ENCODE results near the gene DPY19L2. TPM values are rescaled to one million over a fixed set of nuclear protein-coding genes. Genes with fewer than 3 reads are reported as not detected.
"Not testable (repeated sequence)": the region's sequence is repeated elsewhere in the genome, so short reads cannot be mapped to it uniquely, and the experiment has no call there.

The DPY19L2 gene
- total RNA-seq, 1 experiment from 2014 or later = 4.2 TPM

GRCh38 chr12:63583289-63583688, 85.0 kb downstream of the DPY19L2 start:
- H3K36me3 ChIP-seq (ENCODE audit: insufficient read depth, low read length, poor library complexity, severe bottlenecking); DNase-seq (ENCODE audit: low spot score); H3K4me1 ChIP-seq (ENCODE audit: insufficient read depth, low read length, poor library complexity, severe bottlenecking); H3K27me3 ChIP-seq (replicated peaks; ENCODE audit: insufficient read depth, low read depth, low read length, poor library complexity); H3K9me3 ChIP-seq (ENCODE audit: low read depth, low read length, poor library complexity, severe bottlenecking); POLR2A ChIA-PET (ENCODE audit: low non-redundant PET); H3K27ac ChIP-seq (ENCODE audit: low read depth, low read length, poor library complexity, severe bottlenecking); BruUV-seq (replicated peaks); H3K4me3 ChIP-seq (ENCODE audit: low read depth, low read length, poor library complexity, severe bottlenecking); CTCF ChIA-PET; intact Hi-C loops (cut with micrococcal nuclease; ENCODE audit: unreplicated experiment): not testable (repeated sequence)

- BruUV-seq (replicated peaks); H3K4me3 ChIP-seq (ENCODE audit: low read depth, low read length, poor library complexity, severe bottlenecking); H3K4me1 ChIP-seq (ENCODE audit: insufficient read depth, low read length, poor library complexity, severe bottlenecking); H3K9me3 ChIP-seq (ENCODE audit: low read depth, low read length, poor library complexity, severe bottlenecking); H3K36me3 ChIP-seq (ENCODE audit: insufficient read depth, low read length, poor library complexity, severe bottlenecking); DNase-seq (ENCODE audit: low spot score); POLR2A ChIA-PET (ENCODE audit: low non-redundant PET); H3K27ac ChIP-seq (ENCODE audit: low read depth, low read length, poor library complexity, severe bottlenecking); CTCF ChIA-PET; H3K27me3 ChIP-seq (replicated peaks; ENCODE audit: insufficient read depth, low read depth, low read length, poor library complexity); intact Hi-C loops (cut with micrococcal nuclease; ENCODE audit: unreplicated experiment): not testable (repeated sequence)
These were observed 90.7 kb downstream of the DPY19L2 start for GRCh38 chr12:63577631-63578030.

- H3K27me3 ChIP-seq (replicated peaks; ENCODE audit: insufficient read depth, low read depth, low read length, poor library complexity); CTCF ChIA-PET; intact Hi-C loops (cut with micrococcal nuclease; ENCODE audit: unreplicated experiment); H3K9me3 ChIP-seq (ENCODE audit: low read depth, low read length, poor library complexity, severe bottlenecking); H3K4me3 ChIP-seq (ENCODE audit: low read depth, low read length, poor library complexity, severe bottlenecking); H3K27ac ChIP-seq (ENCODE audit: low read depth, low read length, poor library complexity, severe bottlenecking); BruUV-seq (replicated peaks); POLR2A ChIA-PET (ENCODE audit: low non-redundant PET); H3K4me1 ChIP-seq (ENCODE audit: insufficient read depth, low read length, poor library complexity, severe bottlenecking); H3K36me3 ChIP-seq (ENCODE audit: insufficient read depth, low read length, poor library complexity, severe bottlenecking); DNase-seq (ENCODE audit: low spot score): not testable (repeated sequence)
These were observed 96.3 kb downstream of the DPY19L2 start for GRCh38 chr12:63572038-63572437.

- intact Hi-C loops (cut with micrococcal nuclease; ENCODE audit: unreplicated experiment); H3K9me3 ChIP-seq (ENCODE audit: low read depth, low read length, poor library complexity, severe bottlenecking); BruUV-seq (replicated peaks); H3K4me1 ChIP-seq (ENCODE audit: insufficient read depth, low read length, poor library complexity, severe bottlenecking); CTCF ChIA-PET; H3K27me3 ChIP-seq (replicated peaks; ENCODE audit: insufficient read depth, low read depth, low read length, poor library complexity); H3K4me3 ChIP-seq (ENCODE audit: low read depth, low read length, poor library complexity, severe bottlenecking); H3K27ac ChIP-seq (ENCODE audit: low read depth, low read length, poor library complexity, severe bottlenecking); H3K36me3 ChIP-seq (ENCODE audit: insufficient read depth, low read length, poor library complexity, severe bottlenecking); POLR2A ChIA-PET (ENCODE audit: low non-redundant PET); DNase-seq (ENCODE audit: low spot score): not testable (repeated sequence)
These were observed 109.8 kb downstream of the DPY19L2 start for GRCh38 chr12:63558445-63558844.

GRCh38 chr12:63551397-63551796, 116.9 kb downstream of the DPY19L2 start:
- H3K27me3 ChIP-seq (replicated peaks; ENCODE audit: insufficient read depth, low read depth, low read length, poor library complexity); BruUV-seq (replicated peaks); DNase-seq (ENCODE audit: low spot score); H3K4me3 ChIP-seq (ENCODE audit: low read depth, low read length, poor library complexity, severe bottlenecking); H3K4me1 ChIP-seq (ENCODE audit: insufficient read depth, low read length, poor library complexity, severe bottlenecking); H3K27ac ChIP-seq (ENCODE audit: low read depth, low read length, poor library complexity, severe bottlenecking); intact Hi-C loops (cut with micrococcal nuclease; ENCODE audit: unreplicated experiment); H3K9me3 ChIP-seq (ENCODE audit: low read depth, low read length, poor library complexity, severe bottlenecking); CTCF ChIA-PET; H3K36me3 ChIP-seq (ENCODE audit: insufficient read depth, low read length, poor library complexity, severe bottlenecking); POLR2A ChIA-PET (ENCODE audit: low non-redundant PET): not testable (repeated sequence)

- H3K4me3 ChIP-seq (ENCODE audit: low read depth, low read length, poor library complexity, severe bottlenecking); intact Hi-C loops (cut with micrococcal nuclease; ENCODE audit: unreplicated experiment); BruUV-seq (replicated peaks); H3K36me3 ChIP-seq (ENCODE audit: insufficient read depth, low read length, poor library complexity, severe bottlenecking); CTCF ChIA-PET; POLR2A ChIA-PET (ENCODE audit: low non-redundant PET); H3K4me1 ChIP-seq (ENCODE audit: insufficient read depth, low read length, poor library complexity, severe bottlenecking); H3K27ac ChIP-seq (ENCODE audit: low read depth, low read length, poor library complexity, severe bottlenecking); H3K9me3 ChIP-seq (ENCODE audit: low read depth, low read length, poor library complexity, severe bottlenecking); H3K27me3 ChIP-seq (replicated peaks; ENCODE audit: insufficient read depth, low read depth, low read length, poor library complexity); DNase-seq (ENCODE audit: low spot score): not testable (repeated sequence)
These were observed 119.3 kb downstream of the DPY19L2 start for GRCh38 chr12:63549034-63549433.

- H3K36me3 ChIP-seq (ENCODE audit: insufficient read depth, low read length, poor library complexity, severe bottlenecking); H3K4me3 ChIP-seq (ENCODE audit: low read depth, low read length, poor library complexity, severe bottlenecking); H3K27me3 ChIP-seq (replicated peaks; ENCODE audit: insufficient read depth, low read depth, low read length, poor library complexity); intact Hi-C loops (cut with micrococcal nuclease; ENCODE audit: unreplicated experiment); H3K4me1 ChIP-seq (ENCODE audit: insufficient read depth, low read length, poor library complexity, severe bottlenecking); POLR2A ChIA-PET (ENCODE audit: low non-redundant PET); CTCF ChIA-PET; H3K9me3 ChIP-seq (ENCODE audit: low read depth, low read length, poor library complexity, severe bottlenecking); DNase-seq (ENCODE audit: low spot score); H3K27ac ChIP-seq (ENCODE audit: low read depth, low read length, poor library complexity, severe bottlenecking); BruUV-seq (replicated peaks): not testable (repeated sequence)
These were observed 122.9 kb downstream of the DPY19L2 start for GRCh38 chr12:63545298-63545916.

- H3K36me3 ChIP-seq (ENCODE audit: insufficient read depth, low read length, poor library complexity, severe bottlenecking); BruUV-seq (replicated peaks); POLR2A ChIA-PET (ENCODE audit: low non-redundant PET); intact Hi-C loops (cut with micrococcal nuclease; ENCODE audit: unreplicated experiment); H3K27me3 ChIP-seq (replicated peaks; ENCODE audit: insufficient read depth, low read depth, low read length, poor library complexity); H3K4me3 ChIP-seq (ENCODE audit: low read depth, low read length, poor library complexity, severe bottlenecking); H3K4me1 ChIP-seq (ENCODE audit: insufficient read depth, low read length, poor library complexity, severe bottlenecking); CTCF ChIA-PET; H3K9me3 ChIP-seq (ENCODE audit: low read depth, low read length, poor library complexity, severe bottlenecking); DNase-seq (ENCODE audit: low spot score); H3K27ac ChIP-seq (ENCODE audit: low read depth, low read length, poor library complexity, severe bottlenecking): not testable (repeated sequence)
These were observed 129.6 kb downstream of the DPY19L2 start for GRCh38 chr12:63538656-63539055.

Data from A673 (cell line).